Right lobe of liver (tissue), 6 donors: Measurements from ENCODE around the gene UGT1A3. TPM values are rescaled to one million over a fixed set of nuclear protein-coding genes. Genes with fewer than 3 reads are reported as not detected.
A peak's percentile ranks its signal among the peaks of the same experiment; 100 is the strongest.

Experiments used
- ATAC-seq, 4 donors: fragments of 200-7000 bp; cut with Tn5 transposase; one replicate each; pipeline ENCODE4 v1.9.1; 2020; ENCODE audit warnings: mild to moderate bottlenecking in 4 of 4, moderate library complexity in 4 of 4
- DNase-seq, 3 donors: peaks; one replicate each; pipeline ENCODE4 v3.0.0-alpha.2; 2020
- H3K27ac ChIP-seq, 3 donors: fragments of 200-600 bp; one replicate each; pipeline ENCODE4 v1.8.0; 2022
- H3K27me3 ChIP-seq, 2 donors: fragments of 200-600 bp; one replicate each; pipeline ENCODE4 v1.8.0; 2022
- H3K36me3 ChIP-seq, 4 donors: fragments of 200-600 bp; sonication (generic) in 1 of 4; one replicate each; pipeline versions ENCODE4 v1.5.1 to v1.8.0; 2017 to 2022; ENCODE audit warnings: control low read depth in 1 of 4
- H3K4me1 ChIP-seq, 4 donors: fragments of 200-600 bp; sonication (generic) in 1 of 4; one replicate each; pipeline versions ENCODE4 v1.5.1 to v1.8.0; 2017 to 2022; ENCODE audit warnings: control low read depth in 1 of 4
- H3K4me3 ChIP-seq, 3 donors: fragments of 200-600 bp; one replicate each; pipeline ENCODE4 v1.8.0; 2022
- H3K9me3 ChIP-seq, 4 donors: fragments of 200-600 bp; sonication (generic) in 1 of 4; one replicate each; pipeline versions ENCODE4 v1.5.1 to v1.8.0; 2017 to 2022; ENCODE audit warnings: control low read depth in 1 of 4
- CTCF ChIP-seq, 4 donors: fragments of 200-600 bp in 3 of 4; fragments of 450-650 bp in 1 of 4; IDR thresholded peaks; one replicate each; pipeline versions ENCODE4 v1.5.1 to v1.8.0; 2016 to 2022; ENCODE audit warnings: antibody characterized with exemption in 4 of 4, mild to moderate bottlenecking in 2 of 4
- POLR2A ChIP-seq: fragments of 450-650 bp; IDR thresholded peaks from one replicate; pipeline ENCODE4 v1.6.1; 2017; ENCODE audit warnings: antibody characterized with exemption, mild to moderate bottlenecking
- WGBS: methylation state at CpG from one replicate; pipeline ENCODE4 v1.1.6; 2018; ENCODE audit warnings: low coverage, low lambda C conversion rate; ENCODE audit not compliant: insufficient coverage; ENCODE audit errors: missing lambda C conversion rate; 5-methylcytosine and 5-hydroxymethylcytosine counted together
- intact Hi-C, 2 donors: fragments of 100-400 bp; cut with DNase I; formaldehyde crosslinking; loops; one replicate each; pipeline versions ENCODE4 v1.11.2 to v1.14.1; 2022
- total RNA-seq, 6 experiments: library from RNA; depleted of rRNA in 2 of 6; stranded (reverse); fragments of >200 nt in 2 of 6; fragmentation: NEBNext Ultra II Directional in 3 of 6; extraction: Animal tissue kit (Norgen Biotek cat#: 25700) in 3 of 6; gene quantifications; one replicate each; pipeline versions ENCODE4 v1.1.0 to v1.2.4, GENCODE V29; 2016 to 2023
- donor health status: DM: no; HTN: yes; CAD: no.
- donor health status: DM: no; HTN: no; CAD: no.
- donor health status: DM: no; HTN: no; CAD: no.
- donor health status: DM: no; HTN: yes; CAD: no.
- donor health status: DM: no; HTN: yes; CAD: no.

The UGT1A3 gene
- total RNA-seq, 6 experiments from 2014 or later: 12.9 to 125 (median 22.0) TPM

- Histone ChIP-seq H3K9me3 (no peaks in the 10 kb centered on the region), H3K4me1 (peaks cover 0 to 41% (median 16%) of the 10 kb centered on the region in 4 donors), H3K4me3 (peak within 1 kb of the TSS; percentile 12 to 69 (median 69)), H3K36me3 (peaks cover 0 to 2% (median 0%) of the 10 kb centered on the region in 4 donors), H3K27ac (peak within 1 kb of the TSS; percentile 80 to 92 (median 91)), H3K27me3 (no peaks in the 10 kb centered on the region)
- TF ChIP-seq CTCF (IDR thresholded peaks at IDR 0.05): no peak
- TF ChIP-seq POLR2A: peak; percentile 66
- WGBS: 36% methylated on average over 6 of the region's 6 CpGs
- intact Hi-C loops: loop anchor here in 1 of 2 donors (5.0 kb wide), 1 partner anchor 43 kb away; the partner anchor contains the start of gene UGT1A4
- ATAC-seq: peak; percentile 6 to 58 (median 42)
- peak in 2 of 3 donors; percentile 58 to 83 for DNase-seq
These were observed 31.2 kb downstream of the UGT1A3 start, which contains the start of gene UGT1A1 for GRCh38 chr2:233760043-233760442. Gene UGT1A1, plus strand, starts transcription at chr2:233760270. Its CDS starts 18 bp downstream, at chr2:233760288.

DNA sequence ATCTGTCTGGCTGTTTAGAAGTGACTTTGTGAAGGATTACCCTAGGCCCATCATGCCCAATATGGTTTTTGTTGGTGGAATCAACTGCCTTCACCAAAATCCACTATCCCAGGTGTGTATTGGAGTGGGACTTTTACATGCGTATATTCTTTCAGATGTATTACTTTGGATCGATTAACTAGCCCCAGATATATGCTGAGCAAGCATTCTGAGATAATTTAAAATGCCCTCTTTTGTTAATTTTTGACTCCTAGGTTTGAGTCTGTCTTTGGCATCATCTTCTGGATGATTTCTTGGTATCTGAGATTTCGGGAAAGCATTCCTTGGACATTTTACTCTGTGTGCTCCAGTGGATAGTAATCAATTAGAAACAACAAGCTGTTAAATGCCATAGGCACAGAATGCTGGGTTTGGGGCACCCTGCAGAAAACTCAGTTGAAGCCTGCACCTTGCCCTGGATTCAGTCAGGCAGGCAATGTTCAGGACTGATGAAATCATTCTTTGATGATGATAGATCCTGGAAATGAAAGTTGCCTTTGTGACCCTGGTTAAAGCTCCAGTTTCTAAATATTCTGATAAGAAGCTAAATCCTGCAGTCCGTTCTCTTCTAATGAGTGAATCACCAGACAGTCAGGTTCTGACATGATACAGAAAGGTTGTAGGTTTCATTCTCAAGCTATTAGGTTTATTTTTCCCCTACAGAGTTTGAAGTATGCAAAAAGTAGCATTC is 32.4 kb downstream of the UGT1A3 start:
- Histone ChIP-seq H3K27me3 (no peaks in the 10 kb centered on the region), H3K4me3 (peak overlapping the region; percentile 29 to 69 (median 69)), H3K27ac (peak overlapping the region; percentile 80 to 92 (median 91)), H3K4me1 (peaks cover 0 to 36% (median 17%) of the 10 kb centered on the region in 4 donors), H3K9me3 (no peaks in the 10 kb centered on the region), H3K36me3 (no peaks in the 10 kb centered on the region)
- DNase-seq: peak in 1 of 3 donors; percentile 72
- TF ChIP-seq CTCF (IDR thresholded peaks at IDR 0.05) (no peak), POLR2A (peak; percentile 90)
- intact Hi-C loops: loop anchor here in 1 of 2 donors (5.0 kb wide), 1 partner anchor 44 kb away; the partner anchor contains the start of gene UGT1A4
- peak; percentile 8 to 58 (median 48) for ATAC-seq
- 25% methylated on average over 4 of the region's 4 CpGs for WGBS

DNA sequence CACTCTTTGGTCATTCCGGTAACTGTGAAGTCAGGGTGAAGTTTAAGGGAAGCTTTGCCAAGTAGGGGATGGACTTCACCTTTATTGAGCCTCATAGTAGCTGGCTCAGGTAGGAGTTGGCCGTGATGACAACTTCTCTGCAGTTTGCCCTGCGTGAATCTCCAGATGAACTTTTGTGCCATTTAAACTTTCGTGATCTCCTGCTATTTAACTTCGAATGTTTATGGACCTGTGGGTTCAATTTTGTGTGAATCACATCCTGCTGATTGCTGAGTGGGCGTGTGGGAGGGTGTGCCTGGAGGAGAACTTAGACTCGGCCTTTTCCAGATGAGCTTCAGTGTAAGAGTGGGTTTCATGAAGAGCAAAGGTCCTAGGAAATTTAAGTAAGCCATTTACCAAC is 35.4 kb downstream of the UGT1A3 start:
- 13% methylated on average over 6 of the region's 7 CpGs for WGBS
- no peak for TF ChIP-seq CTCF (IDR thresholded peaks at IDR 0.05)
- peak; percentile 40 for TF ChIP-seq POLR2A
- intact Hi-C loops: loop anchor here in 1 of 2 donors (5.0 kb wide), 1 partner anchor 47 kb away; the partner anchor contains the start of gene UGT1A4
- H3K4me3 ChIP-seq: peak overlapping the region in 2 of 3 donors; percentile 69
- no peaks in the 10 kb centered on the region for H3K27me3 ChIP-seq
- peaks cover 0 to 14% (median 6%) of the 10 kb centered on the region in 4 donors for H3K4me1 ChIP-seq
- no peaks in the 10 kb centered on the region for H3K9me3 ChIP-seq
- DNase-seq (peak; percentile 63 to 84 (median 73)), ATAC-seq (peak; percentile 47 to 82 (median 72))
- H3K36me3 ChIP-seq: peaks cover 0 to 29% (median 8%) of the 10 kb centered on the region in 4 donors
- peak overlapping the region; percentile 55 to 92 (median 91) for H3K27ac ChIP-seq

DNA sequence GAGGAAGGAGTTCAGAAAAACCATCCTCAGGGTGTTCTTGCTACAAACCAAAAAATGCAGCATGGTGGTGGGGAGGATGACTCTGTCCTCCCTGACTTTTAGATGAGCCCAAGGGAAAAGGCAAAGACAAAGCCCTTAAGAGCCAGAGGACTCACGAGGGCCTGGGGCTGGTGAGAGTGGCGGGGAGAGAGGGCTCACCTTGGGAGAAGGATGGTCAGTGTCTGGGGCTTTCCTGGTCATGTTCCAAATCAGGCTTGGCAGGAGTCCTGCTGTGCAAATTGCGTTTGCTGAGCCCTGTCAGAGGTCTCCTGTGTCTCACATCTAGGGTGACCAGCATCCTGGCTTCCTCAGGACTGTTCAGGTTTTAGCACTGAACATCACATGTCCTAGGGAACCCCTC is 35.9 kb downstream of the UGT1A3 start:
- Histone ChIP-seq H3K4me1 (peaks cover 0 to 10% (median 5%) of the 10 kb centered on the region in 4 donors), H3K4me3 (peak overlapping the region in 2 of 3 donors; percentile 29 to 69), H3K36me3 (peaks cover 0 to 34% (median 10%) of the 10 kb centered on the region in 4 donors), H3K27ac (peak overlapping the region; percentile 55 to 92 (median 56)), H3K27me3 (no peaks in the 10 kb centered on the region), H3K9me3 (no peaks in the 10 kb centered on the region)
- peak in 3 of 4 donors; percentile 0 to 1 (median 1) for ATAC-seq
- WGBS: 27% methylated on average over 2 of the region's 3 CpGs
- TF ChIP-seq POLR2A (no peak), CTCF (IDR thresholded peaks at IDR 0.05) (no peak)
- intact Hi-C loops: loop anchor here in 1 of 2 donors (5.0 kb wide), 1 partner anchor 47 kb away; the partner anchor contains the start of gene UGT1A4
- peak in 1 of 3 donors; percentile 70 for DNase-seq
